Stimulated activated CD8-positive, alpha-beta memory T cell treated with anti-CD3 and anti-CD28 coated beads, Interleukin-7, amount 100 ng/mL, for 24 hours (primary cell): ENCODE data around the gene CCDC60.
A peak's percentile ranks its signal among the peaks of the same experiment; 100 is the strongest.

Source experiments
- DNase-seq: peaks from one replicate; pipeline ENCODE4 v3.0.0-alpha.2; 2020; ENCODE audit warnings: low read depth

The CCDC60 gene

GRCh38 chr12:119384340-119384739 lies 49.8 kb downstream of the CCDC60 start:
- DNase-seq, result no peak

DNA sequence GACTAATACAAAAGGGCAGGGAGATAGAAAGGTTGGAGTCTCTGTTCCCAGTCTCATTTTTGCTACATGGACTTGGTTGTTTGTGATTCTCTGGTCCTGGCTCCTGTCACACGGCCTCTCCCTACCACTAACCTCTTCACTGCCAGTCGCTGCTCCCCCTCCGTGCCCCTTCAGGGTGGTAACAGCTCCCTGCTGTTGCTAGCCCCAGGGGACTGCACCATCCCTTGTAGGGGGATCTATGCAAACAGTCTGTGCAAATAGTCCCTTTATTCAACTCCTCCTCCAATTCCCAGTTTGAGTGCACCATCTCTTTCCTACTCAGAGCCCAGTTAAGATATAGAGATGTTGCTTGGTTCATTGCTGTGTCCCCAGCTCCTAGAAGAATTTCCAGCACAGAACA lies 51.1 kb downstream of the CCDC60 start:
- no peak for DNase-seq

GRCh38 chr12:119389687-119390086 lies 55.2 kb downstream of the CCDC60 start:
- no peak for DNase-seq

DNA sequence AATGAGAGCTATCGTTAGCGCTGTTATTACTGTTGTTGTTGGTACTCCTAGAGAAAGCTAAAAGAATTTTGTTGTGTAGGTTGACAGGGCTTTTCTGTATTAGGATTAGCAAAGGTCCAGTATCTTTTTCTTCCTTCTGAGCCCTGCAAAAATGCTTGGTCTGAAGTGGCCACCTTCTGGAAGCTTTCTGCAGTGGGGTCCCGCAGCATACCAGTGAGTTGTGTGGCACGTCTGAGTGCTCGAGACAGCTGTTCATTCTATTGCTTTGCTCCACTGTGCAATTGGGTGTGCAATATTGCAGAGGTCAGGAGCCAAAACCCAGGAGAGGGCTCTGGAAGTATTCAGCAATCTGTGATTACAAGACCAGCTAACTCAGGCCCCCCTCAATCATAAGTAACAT lies 57.1 kb downstream of the CCDC60 start:
- DNase-seq, result no peak

DNA sequence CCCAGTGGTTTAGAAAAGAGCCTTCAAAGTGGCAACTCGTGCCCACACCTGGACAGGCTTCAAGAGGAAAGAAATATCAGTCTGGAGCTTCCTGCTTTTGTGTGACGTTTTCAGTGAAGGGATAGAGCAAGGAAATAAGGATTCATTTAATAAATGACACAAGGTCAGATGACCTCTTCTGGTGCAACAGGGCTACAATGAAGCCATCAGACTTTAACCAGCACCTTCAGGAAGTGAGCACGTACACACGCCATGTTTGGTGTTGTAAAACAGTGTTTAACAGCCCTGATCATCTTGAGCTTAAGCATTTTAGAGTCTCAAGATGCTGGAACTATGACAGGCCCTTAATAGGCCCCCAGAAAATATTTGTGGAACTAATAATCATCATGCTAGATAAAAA lies 59.1 kb downstream of the CCDC60 start:
- no peak for DNase-seq

GRCh38 chr12:119397540-119397939 lies 63.0 kb downstream of the CCDC60 start:
- no peak for DNase-seq

GRCh38 chr12:119398190-119398589 lies 63.7 kb downstream of the CCDC60 start:
- no peak for DNase-seq

DNA sequence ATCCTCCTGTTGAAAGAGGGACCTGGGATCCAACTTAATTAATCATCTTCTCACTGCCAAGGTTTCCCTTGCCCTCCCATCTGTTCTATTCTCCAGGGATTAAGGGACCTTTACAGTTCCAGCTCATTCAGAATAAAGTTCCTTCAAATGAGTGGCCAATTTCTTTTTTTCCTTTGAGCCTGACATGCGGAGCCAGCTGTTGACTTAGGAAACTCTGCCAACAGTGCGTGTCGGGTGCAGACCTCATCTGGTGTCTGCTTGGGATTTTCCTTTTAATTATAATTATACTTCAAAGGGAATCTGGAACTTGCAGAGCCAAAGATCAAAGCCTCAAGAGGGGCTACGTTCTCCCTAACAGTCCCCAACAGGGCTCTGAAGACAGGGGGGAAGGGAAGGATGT lies 64.8 kb downstream of the CCDC60 start:
- no peak for DNase-seq

- DNase-seq, result no peak
These were observed 71.8 kb downstream of the CCDC60 start for GRCh38 chr12:119406308-119406707.

DNA sequence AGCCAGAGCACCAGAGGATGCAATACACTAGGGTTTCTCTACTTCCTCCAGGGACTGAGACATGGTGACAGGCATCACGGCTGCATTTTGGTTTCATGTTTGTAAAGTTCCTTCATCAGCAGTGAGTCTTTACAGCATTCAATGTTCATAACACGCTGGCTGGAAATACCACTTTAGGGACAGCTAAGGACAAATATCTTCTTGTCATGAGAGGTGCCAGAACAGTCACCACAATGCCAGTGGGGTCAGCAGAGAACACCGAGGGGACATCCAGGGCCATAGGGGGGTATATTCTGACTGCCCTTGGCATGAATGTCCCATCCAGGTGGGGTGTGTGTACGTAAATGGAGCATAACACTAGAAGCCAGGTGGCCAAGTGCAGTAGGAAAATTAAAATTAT lies 72.3 kb downstream of the CCDC60 start:
- no peak for DNase-seq

DNA sequence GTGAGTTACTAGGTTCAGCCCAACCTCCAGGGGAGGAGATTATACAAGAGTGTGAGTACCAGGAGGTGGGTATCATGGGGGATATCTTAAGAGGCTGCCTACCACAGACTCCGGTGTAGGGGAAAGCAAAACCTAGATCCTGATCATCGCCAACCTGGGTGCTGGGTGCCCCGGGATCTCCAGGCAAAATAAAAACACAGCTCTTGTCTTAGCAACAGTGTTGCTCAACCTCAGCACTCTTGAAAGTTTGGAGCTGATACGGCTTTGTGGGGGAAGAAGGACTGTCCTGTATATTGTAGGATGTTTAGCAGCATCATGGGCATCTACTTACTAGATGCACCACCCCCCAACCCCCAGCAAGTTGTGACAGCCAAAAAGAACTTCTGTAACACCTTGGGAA lies 74.5 kb downstream of the CCDC60 start:
- no peak for DNase-seq

DNA sequence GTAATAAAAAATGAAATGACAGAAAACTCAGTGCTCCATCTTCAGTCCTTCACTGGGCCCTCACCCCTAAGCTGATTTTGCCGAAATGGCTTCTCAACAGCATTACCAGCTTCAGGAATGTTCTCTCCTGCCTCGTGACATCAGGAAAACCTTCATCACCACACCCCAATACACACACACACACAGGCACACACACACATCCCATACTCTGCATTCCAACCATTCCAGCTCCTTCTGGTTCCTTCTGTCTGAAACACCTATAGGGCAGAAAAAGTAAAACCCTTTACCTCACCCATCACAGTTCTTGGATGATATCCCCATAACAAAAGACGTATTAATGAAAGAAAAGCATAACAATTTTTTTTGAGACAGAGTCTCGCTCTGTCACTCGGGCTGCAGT lies 75.9 kb downstream of the CCDC60 start:
- no peak for DNase-seq

- DNase-seq, result no peak
These were observed 77.8 kb downstream of the CCDC60 start for GRCh38 chr12:119412306-119412705.

DNA sequence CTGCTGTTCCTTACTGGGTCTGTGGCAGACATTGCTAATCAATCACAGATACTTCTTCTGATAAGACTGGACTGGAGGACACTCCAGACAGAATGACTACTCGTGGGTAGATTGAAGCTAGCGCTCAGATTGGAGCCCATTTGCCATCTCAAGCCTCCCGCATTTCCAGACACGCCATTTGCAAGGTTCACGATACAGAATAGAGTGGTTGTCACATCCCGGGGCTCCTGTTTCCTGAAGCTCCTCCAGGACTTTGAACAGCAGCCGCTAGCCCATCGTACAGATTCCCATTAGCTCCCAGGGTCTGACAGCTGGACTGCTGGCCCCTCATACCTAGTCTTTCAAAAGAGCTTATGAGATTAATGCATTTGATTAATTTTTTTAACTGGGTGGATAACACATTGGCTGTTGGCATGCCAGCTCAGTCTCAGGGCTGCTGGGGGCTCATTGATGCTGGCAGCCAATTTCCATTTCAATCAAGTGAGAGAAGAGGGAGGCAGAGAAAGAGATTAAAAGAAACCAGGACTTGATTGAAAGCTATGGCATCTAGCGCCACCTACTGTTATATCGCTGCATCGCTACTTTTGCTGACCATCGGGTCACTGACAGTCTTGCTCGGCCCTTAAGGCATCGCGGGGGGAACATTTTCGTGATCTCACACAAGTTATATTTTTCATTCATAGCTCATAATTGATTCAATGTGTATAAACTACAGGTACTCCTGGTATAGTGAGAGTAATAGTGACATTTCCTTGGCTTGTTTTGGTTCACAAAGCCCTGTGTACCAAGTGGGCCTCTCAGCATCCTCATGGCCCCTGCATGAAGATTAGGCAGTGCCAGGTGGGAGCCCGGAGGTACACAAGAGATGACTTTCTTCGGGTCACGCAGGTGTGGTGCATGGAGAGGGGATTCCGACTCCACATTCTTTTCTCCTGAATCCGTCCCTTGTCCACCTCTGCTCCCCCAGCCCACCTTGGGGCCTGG lies 78.6 kb downstream of the CCDC60 start:
- DNase-seq, result no peak

DNA sequence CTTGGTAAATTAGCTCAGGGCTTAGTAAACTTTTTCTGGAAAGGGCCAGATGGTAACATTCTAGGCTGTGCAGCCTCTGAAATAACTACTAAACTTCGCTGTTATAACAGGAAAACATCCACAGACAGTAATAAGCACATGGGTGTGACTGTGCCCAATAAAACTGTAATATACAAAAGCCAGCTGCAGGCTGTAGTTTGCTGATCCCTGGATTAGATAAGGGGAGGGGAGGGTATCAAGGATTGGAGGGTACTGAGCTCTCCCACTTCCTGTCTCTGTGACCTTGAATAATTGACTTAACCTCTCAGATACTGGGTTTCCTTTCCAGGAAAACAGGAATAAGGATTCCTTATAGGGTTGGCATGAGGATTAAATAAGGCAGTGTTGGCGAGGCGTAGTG lies 81.2 kb downstream of the CCDC60 start:
- DNase-seq, result no peak

DNA sequence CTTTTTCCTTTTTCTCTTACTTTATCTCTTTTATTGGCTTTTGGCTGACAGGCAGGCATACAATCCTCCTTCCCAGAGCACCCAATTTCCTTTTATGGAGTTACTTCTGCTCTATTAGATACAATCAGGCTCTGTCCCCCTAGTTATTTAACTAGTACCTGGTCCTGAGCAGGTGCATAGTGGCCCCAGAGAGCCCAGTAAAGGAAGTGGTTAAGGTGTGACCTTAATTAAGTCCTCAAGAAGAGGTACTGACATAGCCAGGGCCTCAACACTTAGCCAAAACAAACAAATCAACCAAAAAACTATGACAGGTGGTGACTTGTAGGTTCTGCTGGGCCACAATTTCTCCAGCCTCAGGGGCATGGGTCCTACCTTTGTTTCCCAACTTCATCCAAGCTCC lies 82.9 kb downstream of the CCDC60 start:
- DNase-seq, result no peak

- no peak for DNase-seq
These were observed 84.9 kb downstream of the CCDC60 start for GRCh38 chr12:119419381-119419780.

DNA sequence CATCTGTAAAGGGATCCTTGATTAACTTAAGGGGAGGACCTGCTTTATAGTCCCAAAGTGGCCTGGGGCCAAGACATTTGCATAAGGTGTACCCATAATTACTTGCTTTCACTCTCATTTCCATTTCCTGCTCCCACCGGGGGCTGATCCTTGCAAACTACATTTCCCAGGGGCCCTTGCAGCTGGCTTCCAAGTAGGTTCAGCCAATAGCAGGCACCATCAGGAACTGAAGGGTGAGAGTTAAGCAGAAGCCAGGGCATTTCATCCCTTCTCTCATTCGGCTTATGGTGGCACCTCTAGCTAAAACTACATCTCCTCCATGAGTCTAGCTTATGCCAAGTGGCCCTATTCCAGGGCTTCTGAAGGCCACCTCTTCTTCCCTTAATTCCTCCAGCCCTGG lies 88.8 kb downstream of the CCDC60 start:
- no peak for DNase-seq

DNA sequence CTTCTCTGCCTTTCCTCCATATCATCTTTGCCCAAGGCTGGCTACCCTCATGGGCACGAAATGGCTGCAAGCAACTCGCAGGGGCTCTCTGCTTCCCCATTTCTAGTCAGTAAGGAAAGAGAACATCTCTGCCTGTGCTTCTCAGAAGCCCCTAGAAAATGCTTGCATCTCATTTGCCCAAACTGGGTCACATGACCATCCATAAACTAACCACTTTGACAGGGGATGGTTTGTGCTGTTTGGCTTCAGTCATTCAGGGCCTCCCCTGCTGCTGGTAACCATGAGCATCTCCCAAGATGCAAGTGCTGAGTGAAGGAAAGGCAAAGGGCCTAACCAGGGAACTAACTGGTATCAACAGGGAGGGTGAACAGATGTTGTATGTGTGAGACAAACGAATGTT lies 91.1 kb downstream of the CCDC60 start:
- no peak for DNase-seq

GRCh38 chr12:119431151-119431550 lies 96.6 kb downstream of the CCDC60 start:
- no peak for DNase-seq

- no peak for DNase-seq
These were observed 98.4 kb downstream of the CCDC60 start for GRCh38 chr12:119432949-119433348.

DNA sequence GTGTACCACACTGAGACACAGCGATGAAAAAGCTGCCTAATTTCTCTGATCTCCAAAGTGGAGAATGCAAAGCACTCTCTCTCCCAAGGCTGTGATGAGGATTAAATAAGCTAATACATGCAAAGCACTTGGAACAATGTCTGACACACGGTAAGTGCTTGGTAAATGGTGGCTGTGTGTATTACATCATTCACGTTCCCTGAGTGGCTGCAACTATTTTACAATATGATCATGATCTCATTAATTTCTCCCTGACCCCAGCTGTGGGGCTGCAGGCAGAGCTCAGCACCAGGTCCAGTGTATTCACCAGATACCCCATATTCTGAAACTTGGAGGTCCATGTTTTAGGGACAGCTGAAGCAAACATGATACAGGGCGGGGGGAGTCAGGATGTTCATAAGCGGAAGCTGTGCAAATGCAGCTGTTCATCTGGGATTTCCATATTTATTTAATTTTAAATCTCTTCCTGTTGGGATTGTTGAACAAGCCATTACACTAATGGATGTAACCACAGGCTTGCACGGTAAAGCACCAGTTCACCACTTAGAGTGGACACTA lies 106.4 kb downstream of the CCDC60 start:
- DNase-seq, result no peak

DNA sequence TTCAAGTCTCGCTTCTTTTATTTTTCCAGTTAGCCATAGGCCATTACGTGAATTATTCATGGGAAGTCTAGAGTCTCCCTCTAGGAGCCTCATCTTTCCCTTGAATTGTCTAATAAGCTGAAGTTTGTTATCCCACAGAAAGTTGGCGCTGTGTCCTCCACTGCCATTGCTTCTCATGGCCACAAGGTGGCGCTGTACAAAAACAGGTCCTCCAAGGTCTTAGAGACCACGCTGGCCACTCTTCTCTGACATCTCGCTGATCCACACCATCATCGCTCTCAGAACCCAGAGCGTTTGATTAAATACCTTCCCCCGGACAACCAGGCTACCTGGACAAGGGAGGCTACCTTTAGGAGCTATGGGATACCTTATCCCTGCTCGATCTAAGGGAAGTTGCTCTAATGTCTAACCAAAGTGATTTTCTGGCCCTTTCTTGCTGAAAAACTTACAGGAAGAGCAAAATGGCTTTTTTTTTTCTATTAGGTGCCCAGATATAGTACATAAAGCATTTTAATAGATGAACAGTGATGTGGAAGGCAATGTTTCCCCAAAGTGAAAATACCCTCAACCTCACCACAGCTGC lies 110.0 kb downstream of the CCDC60 start:
- peak; percentile 2 for DNase-seq
